Right lobe of liver (tissue), 4 donors: ENCODE measurements around the gene IGF1R.

Experiments used
- CTCF ChIP-seq, 4 donors: fragments of 200-600 bp in 3 of 4; fragments of 450-650 bp in 1 of 4; IDR thresholded peaks; one replicate each; pipeline versions ENCODE4 v1.5.1 to v1.8.0; 2016 to 2022; ENCODE audit warnings: antibody characterized with exemption in 4 of 4, mild to moderate bottlenecking in 2 of 4
- POLR2A ChIP-seq: fragments of 450-650 bp; IDR thresholded peaks from one replicate; pipeline ENCODE4 v1.6.1; 2017; ENCODE audit warnings: antibody characterized with exemption, mild to moderate bottlenecking
- donor health status: DM: no; HTN: no; CAD: no.
- donor health status: DM: no; HTN: no; CAD: no.
- donor health status: DM: no; HTN: yes; CAD: no.

- TF ChIP-seq POLR2A, result no peak
- TF ChIP-seq CTCF (IDR thresholded peaks at IDR 0.05), result no peak
Observed at GRCh38 chr15:98840053-98840452, 191.7 kb downstream of the IGF1R start.
